Measurements from ENCODE around the gene TLR4.

TLR4 gene

DNA sequence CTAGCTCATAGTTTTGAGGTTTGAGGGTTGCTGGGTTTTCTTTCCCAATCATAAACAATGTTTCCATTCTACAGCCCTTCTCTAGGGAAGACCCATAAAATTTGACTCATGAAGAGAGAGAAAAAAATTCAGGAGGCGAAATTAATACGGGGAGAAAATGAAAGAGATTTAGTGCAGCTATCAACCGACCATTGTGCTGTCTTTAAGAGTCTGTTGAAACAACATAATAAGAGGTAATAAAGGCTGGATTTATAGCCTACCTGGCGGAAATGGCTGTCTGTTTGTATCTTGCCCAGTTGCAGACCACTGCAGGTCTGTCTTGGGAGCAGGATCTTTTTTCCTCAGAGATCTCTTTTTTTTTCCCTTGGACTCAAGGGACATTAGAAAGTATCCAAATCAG, 66.9 kb downstream of the TLR4 start:
- DNase-seq (ENCODE audit: low read depth), result no peak
- H3K4me3 ChIP-seq (ENCODE audit: low read depth, low read length), result no peak overlapping the region
- TF ChIP-seq, protein P1, sequence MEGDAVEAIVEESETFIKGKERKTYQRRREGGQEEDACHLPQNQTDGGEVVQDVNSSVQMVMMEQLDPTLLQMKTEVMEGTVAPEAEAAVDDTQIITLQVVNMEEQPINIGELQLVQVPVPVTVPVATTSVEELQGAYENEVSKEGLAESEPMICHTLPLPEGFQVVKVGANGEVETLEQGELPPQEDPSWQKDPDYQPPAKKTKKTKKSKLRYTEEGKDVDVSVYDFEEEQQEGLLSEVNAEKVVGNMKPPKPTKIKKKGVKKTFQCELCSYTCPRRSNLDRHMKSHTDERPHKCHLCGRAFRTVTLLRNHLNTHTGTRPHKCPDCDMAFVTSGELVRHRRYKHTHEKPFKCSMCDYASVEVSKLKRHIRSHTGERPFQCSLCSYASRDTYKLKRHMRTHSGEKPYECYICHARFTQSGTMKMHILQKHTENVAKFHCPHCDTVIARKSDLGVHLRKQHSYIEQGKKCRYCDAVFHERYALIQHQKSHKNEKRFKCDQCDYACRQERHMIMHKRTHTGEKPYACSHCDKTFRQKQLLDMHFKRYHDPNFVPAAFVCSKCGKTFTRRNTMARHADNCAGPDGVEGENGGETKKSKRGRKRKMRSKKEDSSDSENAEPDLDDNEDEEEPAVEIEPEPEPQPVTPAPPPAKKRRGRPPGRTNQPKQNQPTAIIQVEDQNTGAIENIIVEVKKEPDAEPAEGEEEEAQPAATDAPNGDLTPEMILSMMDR (IDR thresholded peaks at IDR 0.05; ENCODE audit: low read depth, low read length, missing control alignments), result no peak

DNA sequence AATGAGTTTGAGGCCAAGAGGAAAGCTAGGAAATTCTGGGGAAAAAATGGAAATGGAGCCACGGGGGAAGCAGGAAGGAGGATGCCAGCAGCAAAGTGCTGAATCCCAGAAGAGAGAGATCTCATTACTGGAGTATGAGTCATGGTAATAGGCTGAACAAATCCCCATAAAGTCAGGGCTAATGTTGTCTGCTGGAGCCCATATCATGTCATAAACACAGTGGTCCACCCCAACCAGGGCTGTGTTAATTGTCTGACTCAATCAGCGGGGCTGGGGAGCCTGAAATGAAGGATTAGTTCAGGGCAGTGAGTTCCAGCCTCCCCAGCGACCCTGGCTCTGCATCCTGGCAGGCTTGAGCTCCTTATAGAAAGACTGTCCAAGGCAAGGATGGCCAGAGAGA, 68.8 kb downstream of the TLR4 start:
- no peak overlapping the region for H3K4me3 ChIP-seq (ENCODE audit: low read depth, low read length)
- DNase-seq (ENCODE audit: low read depth), result no peak
- TF ChIP-seq, protein P1 (IDR thresholded peaks at IDR 0.05; ENCODE audit: low read depth, low read length, missing control alignments), result no peak
